GM19324 (cell line): ENCODE measurements around the gene OR2C3.

Experiments used
- ATAC-seq: cut with Tn5 transposase; IDR thresholded peaks from one replicate; pipeline ENCODE4 v1.9.1; 2021; ENCODE audit warnings: mild to moderate bottlenecking, moderate library complexity; ENCODE audit not compliant: unreplicated experiment, low FRiP score

OR2C3 gene

DNA sequence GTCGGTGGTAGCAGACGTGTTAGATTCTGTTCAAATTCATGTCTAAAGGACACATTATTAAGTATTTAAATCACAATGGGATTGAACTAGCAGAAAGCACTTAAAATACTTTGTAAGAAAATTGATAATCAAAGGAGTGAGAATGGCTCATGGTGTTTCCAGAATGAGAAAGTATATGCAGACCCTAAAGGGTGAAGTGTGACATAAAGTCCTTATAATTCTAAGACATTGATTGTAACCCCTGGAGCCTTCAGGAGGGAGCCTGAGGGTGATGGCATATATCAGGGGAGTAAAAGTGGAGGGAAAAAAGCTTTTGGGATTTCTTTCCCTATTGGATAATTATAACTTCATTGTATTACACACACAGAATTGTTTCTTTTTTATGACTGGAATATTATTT is at the start of gene OR2C3:
Gene OR2C3, minus strand, starts transcription at position 101 of the 400 bp plus-strand sequence. CDS start 3,929 bp downstream, outside the sequence.
- no peak for ATAC-seq

DNA sequence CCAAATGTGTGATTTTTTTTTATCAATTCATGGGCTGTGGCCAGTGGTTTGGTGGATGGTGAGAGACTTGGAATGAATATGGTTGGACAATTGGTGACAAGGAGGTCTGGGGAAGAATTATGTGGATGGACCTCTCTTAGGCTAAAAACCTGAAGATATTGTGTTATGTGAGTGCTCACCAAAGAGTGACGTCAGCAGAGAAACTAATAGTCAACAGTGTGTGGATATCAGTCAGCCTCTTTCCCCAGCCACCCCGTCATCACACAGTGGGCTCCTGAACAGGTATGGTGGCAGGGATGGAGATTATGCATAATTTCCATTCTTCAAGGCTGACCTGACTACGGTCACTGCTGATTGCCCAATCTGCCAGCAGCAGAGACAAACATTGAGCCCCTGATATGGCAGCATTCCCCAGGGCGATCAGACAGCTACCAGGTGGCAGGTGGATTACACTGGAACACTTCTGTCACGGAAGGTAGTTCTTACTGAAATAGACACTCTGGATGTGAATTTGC is 42.8 kb upstream of the OR2C3 start:
- ATAC-seq, result no peak

GRCh38 chr1:247576514-247576913 is 40.3 kb upstream of the OR2C3 start:
- ATAC-seq, result no peak

GRCh38 chr1:247574664-247575063 is 38.4 kb upstream of the OR2C3 start:
- ATAC-seq, result no peak

DNA sequence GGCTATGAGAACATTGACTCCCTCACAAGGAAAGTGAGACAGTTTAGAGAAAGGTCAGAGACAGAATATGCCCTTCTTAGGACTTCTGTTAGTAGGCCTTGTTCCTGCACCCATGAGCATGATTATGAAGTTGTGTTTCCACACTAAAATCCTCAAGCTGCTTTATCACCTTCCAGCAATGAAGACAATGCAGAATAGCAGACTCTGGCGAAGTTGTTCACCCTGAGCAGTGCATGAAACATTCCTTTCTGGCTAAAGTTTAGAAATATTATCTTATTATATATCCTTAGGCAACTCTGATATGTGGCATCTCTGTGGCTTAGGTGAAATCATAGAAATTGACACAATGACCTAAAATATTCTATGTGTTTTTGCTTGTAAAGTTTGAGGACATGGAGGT is 38.0 kb upstream of the OR2C3 start:
- no peak for ATAC-seq

DNA sequence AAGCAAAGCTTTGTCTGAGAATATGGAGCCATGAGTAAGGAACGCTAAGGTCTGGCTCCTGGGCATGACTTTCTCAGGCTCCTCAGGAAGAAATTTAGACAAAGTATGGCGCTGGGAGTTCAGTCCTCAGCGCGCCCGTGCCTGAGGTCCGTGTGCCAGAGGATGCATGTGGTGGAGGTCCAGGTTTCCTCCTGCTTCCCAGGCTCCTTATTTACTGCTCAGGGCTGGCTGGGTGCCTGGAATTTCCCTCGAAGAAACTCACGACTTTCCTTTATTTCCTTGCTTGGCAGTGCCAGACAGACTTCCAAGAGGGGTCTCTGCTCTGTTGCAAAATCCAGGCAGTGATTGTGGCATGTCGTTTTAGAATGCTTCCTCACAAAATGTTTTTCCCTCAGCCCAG is 26.0 kb upstream of the OR2C3 start:
- ATAC-seq, result no peak

DNA sequence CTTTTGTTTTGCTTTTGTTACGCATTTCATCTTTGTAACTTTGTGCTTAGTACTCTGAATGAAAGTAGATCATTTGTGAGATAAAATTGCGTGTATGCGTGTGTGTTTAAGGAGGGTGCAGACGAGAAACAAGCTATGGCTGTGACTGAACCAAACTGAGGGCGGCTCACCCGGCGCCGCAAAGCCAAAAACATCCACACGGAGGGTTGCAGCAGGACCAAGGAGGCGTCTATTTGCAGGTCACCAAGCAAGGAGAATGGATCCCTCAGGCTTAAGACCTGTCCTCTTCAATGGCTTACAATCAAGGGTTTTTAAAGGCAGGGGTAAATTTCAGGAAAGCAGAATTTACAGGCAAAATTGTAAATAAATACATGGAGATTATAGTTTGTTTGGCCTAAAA is 25.5 kb upstream of the OR2C3 start:
- ATAC-seq, result no peak

DNA sequence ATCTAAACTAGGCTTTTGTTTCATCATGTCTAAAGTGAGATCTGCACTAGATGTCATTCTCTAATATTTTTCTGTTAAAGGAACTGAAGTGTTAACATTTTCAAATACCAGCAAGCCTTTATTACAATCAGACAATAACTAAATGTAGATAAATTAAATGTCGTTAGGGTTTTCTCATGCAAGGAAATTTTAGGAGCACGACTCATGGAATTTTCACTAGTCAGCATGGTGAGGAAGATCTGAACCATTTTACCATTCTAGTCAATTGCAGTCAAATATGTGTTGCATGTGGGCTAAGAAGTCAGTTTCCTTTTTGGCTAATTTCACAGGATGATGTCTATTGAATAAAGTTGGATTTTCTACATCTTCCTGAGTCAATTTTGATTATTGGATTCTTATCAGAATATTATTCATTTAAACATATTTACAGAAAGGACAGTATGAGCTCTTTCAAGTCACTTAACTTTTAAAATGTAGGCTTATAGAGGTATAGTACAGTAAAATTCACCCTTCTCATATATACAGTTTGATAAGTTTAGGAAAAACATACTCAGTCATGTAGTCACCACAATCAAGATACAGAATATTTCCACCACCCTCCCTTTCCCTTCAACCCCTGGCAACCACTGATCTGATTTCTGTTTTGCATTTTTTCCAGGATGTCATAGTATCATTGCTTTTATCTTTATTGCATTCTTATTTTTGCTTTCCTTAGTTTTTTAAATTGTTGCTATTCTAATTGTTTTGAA is 21.9 kb upstream of the OR2C3 start:
- no peak for ATAC-seq

GRCh38 chr1:247552231-247552630 is 16.0 kb upstream of the OR2C3 start:
- no peak for ATAC-seq

- ATAC-seq, result no peak
These were observed 15.5 kb upstream of the OR2C3 start for GRCh38 chr1:247551721-247552120.

GRCh38 chr1:247548769-247549182 is 12.5 kb upstream of the OR2C3 start, which contains the start of gene GCSAML:
GCSAML (plus strand) TSS chr1:247549134; CDS start chr1:247549192, 58 bp downstream.
- ATAC-seq, result no peak

- ATAC-seq, result no peak
These were observed 11.9 kb upstream of the OR2C3 start for GRCh38 chr1:247548092-247548491.

- no peak for ATAC-seq
These were observed 6.6 kb upstream of the OR2C3 start for GRCh38 chr1:247542811-247543210.

- no peak for ATAC-seq
These were observed 4.3 kb upstream of the OR2C3 start for GRCh38 chr1:247540581-247540980.

- ATAC-seq, result no peak
These were observed 3.0 kb upstream of the OR2C3 start for GRCh38 chr1:247539215-247539614.

GRCh38 chr1:247538561-247538960 is 2.3 kb upstream of the OR2C3 start:
- ATAC-seq, result no peak

DNA sequence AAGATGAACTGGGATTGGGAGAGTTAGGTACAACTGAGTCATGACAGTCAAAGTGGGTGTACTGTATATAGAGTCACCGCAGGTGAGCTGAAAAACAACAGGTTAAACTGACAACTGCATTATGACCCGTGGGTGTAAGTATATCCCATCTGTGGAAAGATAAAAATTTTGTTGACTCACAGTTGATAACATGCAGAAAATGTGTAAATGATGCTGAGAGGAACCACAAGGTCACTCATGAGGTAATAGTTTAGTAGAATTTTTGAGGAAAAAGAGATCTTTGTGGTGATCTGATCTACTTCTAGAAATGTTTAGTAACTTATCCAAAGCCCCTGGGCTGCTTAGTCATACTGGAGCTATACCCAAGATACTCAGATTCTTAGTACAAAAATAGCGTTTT is 838 bp downstream of the OR2C3 start:
- no peak for ATAC-seq

GRCh38 chr1:247531937-247532336 is 4.3 kb downstream of the OR2C3 start:
- ATAC-seq, result no peak

GRCh38 chr1:247530785-247531184 is 5.5 kb downstream of the OR2C3 start:
- no peak for ATAC-seq

GRCh38 chr1:247529771-247530355 is 6.4 kb downstream of the OR2C3 start:
- ATAC-seq, result no peak

DNA sequence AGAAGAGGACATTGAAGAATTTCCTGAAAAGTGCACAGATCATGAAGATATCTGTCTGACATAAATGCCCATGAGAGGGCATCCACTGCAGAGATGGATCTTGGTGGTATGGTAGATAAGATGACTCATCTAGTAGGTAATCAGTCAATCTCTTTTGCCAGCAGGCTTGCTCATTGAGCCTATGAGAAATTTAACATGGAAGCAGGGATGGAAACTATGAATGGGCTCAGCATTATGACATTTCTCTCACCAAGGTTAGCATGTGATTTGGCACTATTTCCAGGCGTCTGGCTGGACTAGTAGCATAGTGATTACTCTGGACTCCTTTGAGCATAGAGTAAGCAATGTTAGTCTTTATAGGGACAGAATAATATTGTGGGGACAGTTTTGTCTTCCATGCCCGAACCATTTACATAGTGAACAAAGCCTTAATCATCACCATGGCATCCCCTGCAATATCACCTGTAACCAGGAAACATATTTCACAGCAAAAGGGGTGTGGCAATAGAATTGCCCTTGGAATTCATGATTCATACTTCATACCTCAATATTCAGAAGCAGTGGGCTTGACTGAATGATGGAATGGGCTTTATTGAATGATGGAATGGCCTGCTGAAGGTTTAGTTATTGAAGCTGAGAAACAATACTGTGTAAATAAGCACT is 7.3 kb downstream of the OR2C3 start:
- ATAC-seq, result no peak
